DMS153 treated with DMSO at 0.1 percent for 48 hours (cell line): ENCODE data around the gene NOG.

ENCODE experiments used
- DNase-seq: peaks from one replicate; lab custom pipeline; 2025; ENCODE audit not compliant: unreplicated experiment; lab: John Stamatoyannopoulos, UW

NOG gene

DNA sequence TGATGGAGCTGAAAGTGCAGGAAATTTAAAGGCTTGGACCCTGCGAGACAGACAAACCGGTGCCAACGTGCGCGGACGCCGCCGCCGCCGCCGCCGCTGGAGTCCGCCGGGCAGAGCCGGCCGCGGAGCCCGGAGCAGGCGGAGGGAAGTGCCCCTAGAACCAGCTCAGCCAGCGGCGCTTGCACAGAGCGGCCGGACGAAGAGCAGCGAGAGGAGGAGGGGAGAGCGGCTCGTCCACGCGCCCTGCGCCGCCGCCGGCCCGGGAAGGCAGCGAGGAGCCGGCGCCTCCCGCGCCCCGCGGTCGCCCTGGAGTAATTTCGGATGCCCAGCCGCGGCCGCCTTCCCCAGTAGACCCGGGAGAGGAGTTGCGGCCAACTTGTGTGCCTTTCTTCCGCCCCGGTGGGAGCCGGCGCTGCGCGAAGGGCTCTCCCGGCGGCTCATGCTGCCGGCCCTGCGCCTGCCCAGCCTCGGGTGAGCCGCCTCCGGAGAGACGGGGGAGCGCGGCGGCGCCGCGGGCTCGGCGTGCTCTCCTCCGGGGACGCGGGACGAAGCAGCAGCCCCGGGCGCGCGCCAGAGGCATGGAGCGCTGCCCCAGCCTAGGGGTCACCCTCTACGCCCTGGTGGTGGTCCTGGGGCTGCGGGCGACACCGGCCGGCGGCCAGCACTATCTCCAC is at the start of gene NOG:
TSS of gene NOG (plus strand) at position 54 of the 674 bp plus-strand sequence. CDS start at position 579, 525 bp downstream.
- DNase-seq = no peak

DNA sequence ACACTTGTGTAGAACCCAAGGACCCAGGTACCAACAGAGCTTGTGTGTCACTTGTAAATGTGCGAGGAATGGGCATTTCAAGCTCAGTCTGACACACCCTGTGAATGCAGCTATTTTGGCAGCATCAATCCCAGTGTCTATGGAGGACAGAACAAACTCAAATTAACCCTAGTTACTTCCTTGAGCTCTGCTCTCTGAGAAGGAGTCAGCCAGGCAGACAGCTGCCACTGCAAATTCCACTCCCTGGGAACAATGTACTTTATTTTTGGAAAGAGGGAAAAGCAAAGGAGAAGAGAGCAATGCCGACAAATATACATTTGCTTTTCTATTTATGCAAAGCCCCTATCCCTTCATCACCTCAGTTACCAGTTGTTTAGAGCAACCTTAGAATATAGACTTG is 48.4 kb upstream of the NOG start:
- DNase-seq = no peak

DNA sequence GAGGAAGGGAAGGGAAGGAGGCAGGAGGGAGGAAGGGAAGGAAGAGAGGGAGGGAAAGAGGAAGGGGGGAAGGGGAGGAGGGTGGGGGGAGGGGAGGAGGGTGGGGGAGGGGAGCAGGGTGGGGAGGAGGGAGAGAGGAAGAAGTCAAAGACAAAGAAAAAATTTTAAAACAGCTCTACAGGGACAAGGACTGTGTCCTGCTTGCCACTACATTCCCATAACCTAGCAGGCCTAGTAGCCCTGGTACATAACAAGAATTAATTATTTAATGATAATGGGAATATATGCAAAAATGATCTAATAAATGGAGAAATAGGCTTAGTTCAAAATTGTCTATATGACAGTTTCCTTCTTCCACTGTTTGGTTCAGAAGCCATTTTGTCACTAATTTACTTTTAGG is 47.6 kb upstream of the NOG start:
- DNase-seq = no peak

DNA sequence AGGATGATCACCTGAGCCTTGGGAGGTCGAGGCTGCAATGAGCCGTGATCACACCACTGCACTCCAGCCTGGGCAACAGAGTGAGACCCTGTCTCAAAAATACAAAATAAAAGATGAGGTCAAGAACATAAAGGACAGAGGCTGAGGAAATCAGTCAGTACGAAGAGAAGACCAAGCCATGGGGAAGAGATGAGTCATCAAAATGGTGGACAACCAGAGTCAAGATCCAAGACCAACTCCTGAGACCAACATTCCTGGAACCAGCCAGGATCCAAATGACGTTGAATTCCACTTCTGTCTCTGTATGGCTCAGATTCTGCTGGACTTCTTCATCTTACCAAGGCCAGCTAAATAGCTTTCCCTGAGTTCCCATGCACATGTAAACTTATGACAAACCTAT is 44.8 kb upstream of the NOG start:
- DNase-seq = no peak

DNA sequence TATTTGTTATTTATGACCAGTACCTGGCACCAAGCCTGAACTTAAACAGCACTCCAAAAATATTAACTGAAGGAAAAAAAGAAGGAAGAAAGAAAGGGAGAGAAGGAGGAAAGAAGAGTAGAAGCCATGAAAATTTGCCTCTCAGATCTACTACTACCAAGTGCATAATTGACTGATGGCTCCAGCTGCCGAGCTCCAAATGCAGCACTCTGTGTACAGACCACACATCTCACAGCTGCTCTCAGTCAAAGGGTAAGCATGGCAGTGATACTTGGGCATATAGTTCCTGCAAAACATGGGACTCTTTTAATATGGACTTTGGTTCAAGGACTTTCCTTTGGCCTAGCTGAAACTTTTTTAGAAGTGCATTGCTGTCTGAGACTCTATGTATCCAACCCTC is 44.0 kb upstream of the NOG start:
- DNase-seq = no peak

DNA sequence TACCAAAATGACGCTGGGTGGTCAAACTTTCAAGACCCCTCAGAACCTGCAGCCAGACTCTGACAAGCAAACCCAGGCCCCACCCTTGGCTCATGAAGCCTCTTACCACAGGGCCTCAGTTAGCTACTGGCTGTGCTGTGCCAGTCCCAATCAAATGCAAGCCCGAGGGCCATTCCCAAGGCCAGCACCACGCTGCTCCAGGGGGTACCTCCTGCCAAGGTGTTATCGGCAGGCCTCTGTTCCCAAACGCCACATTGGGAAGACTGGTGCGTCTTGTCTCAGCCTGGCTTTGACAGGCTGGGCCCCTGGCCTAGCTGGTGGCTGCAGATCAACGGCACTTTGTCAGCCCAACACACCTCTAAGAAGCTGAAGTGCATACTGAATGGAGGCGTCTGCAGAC is 35.8 kb upstream of the NOG start:
- no peak for DNase-seq

DNA sequence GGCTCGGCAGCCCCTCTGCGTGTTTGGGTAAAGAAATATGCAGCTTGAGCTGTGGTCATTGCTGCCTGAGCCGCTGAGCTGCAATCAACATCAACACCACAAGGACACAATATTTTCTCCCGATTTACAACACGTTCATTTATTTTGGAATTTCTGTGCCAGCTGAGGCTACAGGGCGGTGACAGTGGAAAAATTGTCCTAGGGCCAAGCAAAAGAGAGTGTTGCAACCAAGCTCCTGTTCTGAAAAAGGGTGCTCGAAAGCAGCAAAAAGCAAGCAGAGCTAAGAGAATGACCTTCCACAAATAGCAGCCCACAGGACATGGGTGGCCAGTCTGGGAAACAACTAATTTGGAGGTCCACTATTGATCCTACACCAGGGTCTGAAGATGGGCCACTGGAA is 35.4 kb upstream of the NOG start:
- DNase-seq = no peak

DNA sequence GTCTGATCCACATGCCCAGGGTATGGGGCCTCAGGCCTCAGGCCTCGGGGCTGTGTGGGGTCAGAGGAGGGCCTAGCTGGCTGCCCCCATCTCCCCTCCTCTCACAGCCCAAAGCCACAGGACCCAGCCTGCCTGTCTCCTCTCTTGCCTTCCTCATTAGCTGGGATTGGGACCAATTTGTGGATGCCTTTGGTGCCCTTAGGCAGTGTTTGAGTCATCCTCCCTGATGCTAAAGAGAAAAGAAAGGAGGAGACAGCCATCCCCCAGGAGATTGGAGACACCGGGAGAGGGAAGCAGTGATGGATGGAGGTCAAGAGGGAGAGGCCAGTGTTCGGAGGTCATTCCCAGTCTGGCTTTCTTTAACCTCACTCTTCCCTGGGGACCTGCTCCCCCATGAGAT is 23.3 kb upstream of the NOG start:
- no peak for DNase-seq

DNA sequence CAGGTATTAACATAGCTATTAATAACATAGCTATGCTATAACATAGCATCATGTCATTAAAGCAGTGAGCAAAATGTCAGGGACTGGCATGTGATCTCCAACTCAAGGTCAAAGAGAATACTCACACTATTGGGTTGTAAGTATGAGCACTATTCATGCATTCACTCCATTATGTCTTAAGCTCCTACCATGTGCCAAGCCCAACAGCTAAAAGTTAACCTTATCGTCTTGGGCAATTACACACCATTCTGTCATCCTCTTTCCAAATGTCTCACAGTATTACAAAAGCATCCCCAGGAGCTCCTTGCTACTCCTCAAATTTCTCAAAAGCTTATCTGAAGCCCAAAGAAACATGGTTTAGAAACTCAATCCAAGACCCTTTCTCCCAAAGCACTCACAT is 22.0 kb upstream of the NOG start:
- no peak for DNase-seq

DNA sequence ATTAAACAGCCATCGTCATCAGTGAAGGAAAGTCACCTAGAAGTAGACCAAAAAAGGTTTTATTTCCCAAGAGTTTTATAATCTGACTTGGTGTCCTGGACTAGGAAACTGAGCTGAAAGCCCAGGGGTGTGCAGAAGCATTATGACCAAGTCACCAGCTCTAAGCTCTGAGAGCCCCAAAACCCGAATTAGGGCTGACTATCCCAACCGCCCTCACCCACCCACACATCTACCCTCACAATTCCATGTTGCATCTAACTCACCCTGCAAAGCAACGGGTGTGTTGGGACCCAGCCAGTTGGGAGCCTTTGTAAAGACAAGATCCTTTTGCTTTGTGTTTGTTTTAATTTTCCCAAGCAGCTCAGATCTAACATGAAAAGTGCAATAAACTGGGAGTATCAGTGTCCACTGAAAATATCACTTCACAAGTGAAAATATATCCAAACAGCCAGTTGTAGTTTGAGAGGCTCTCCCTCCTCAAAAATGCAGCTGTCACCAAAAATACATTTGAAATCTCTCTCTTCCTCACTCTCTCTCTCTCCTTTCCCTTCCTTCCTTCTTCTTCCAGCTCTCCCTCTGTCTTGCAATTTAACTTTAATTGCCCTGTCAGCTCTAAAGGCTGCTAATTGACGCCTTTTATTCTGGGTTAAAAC is 16.2 kb upstream of the NOG start:
- DNase-seq = no peak

DNA sequence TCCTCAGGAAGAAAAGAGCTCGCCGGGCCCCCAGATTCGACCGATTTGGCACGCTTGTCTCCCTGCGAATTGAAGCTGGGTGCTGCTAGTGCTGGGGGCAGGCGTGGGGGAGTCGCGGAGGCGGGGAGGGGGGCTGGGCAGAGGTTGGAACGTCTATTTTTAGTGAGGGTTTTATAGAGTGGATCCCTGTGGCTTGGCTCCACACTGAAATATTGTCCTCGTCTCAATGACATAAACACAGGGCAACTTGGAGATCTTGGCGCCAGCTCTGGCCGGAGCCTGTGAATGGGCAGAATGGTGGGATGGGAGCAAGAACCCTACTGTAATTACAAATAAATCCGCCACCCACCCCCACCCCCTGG is 15.7 kb upstream of the NOG start:
- no peak for DNase-seq

DNA sequence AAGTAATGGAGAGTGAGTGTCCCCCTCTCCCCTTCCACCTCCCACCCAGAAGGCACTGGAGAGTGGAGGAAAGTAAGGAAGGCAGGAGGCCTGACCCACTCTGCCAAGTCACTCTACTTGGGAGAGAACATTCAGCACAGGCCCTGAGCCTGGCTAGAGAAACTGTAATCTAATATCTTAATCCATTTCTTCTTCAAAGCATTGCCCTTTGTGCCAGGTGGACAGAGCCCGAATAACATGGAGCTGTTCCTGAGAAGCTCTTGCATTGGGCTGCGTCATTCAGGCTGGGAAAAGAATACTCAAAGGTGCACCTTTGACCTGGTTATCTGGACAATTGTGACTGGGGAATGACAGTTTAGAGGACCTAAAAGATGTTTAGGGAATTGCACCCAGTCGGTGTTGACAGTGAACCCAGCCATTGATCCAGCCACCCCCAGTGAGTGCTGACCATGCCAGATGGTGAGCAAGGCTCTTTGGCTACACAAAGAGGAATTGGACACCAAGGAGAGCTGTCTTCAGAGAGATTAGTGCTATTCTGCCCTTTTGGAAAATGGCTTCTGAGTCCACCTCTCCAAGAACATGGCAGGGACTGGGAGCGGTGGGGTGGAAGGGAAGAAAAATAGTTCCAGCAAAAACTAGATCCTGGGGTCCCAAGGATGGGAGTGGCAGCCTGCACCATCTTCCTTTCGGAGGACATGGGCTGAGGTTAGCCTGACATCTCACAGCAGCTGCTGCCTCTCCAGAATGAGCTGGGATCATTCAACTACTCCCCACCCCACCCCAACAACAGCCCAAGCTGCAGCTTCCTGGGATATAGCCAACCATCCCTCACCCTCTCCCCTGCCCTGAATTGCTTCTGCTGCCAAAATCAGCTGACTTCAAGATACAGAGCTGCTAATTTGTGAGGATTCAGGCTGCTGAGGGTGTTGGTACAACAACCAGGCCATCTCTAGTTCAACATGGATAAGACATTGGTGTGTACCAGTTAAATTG is 11.6 kb upstream of the NOG start:
- DNase-seq = no peak

DNA sequence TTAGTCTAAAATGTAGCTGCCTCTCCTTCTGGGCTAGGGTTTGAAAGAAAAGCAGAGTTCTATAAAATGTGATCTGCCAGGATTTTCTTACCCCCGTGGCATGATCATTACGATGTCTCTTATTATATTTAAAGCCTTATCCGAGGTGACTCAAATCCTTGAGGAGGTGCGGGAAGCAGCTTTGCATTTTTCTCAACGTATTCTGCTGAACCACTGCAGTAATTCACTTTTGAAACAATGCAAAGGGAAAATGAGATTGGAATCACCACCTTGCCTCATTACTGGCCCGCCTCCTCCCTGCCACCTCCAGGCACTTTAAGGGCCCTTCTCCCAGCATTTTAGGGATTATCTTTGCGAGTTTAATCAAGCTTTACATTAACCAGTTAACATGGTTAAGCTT is 9.7 kb upstream of the NOG start:
- DNase-seq = no peak

DNA sequence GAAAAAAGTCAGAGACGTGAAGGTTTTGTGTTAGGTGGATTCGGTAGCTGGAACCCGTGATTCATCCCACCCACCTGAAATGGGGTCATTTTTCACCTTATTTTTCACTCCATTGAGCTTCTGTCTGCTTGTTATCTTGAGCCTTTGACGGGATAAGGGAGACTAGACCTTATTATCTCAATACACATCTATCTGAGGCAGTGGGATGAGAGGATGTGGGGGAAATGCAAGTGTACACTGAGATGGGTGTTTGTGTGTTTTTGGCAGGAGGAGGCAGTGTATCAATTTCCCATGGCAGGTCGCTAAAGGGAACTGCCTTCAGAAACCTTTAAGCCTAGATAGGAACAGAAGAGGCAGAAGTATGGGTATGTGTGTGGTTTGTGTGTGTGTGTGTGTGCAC is 6.2 kb upstream of the NOG start:
- no peak for DNase-seq

DNA sequence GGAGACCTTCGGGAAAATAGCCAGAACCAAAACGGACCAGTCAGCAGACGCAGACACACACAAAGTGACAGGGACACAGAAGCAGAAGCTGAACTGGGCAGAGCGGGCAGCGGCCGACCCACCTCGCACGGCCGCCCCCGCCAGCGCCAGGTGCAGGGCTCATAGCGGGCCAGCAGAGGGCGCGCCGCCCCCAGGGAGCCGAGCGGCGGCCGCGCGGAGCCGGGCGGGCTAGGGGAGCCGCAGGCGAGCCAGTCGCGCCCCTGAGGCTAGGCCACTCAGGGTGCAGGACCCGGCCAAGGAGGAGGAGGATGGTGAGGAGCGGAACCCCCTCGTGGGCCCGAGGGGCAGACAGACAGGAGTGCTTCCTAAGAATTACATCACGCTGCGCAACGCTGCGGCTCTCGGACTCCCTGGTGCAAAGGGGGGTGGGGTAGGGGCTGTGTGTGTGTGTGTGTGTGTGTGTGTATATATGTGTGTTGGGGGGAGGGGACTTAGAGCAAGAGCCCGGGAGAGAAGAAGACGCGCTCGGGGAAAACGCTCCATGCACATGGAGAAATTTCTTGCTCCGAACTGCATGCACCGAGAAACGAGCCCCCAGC is 913 bp upstream of the NOG start:
- DNase-seq = peak; percentile 25

DNA sequence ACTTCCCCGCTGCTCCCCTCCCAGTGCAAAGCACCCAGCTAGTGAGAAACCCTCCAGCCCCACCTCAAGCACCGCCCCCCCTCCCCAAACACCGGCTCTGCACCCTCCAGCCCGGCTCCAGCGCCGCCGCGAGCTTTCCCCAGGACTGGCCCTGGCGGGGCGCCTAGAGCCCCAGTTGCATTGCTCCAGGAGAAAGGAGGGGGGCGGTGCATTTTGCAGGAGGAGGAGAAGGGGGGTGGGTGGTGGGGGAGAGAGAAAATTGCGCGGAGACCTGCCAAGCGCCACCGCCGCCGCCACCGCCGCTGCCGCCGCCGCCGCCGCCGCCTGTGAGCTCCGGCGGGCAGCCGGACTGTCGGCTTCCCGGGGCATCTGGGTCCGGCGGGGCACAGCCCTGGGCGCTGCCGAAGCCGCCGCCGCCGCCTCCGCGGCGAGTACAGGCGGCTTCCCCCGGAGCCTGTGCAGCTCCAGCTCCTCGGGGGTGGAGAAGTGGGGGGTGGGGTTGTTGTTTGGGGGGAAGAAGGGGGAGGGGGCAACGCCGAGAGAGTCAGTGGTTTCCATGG is 333 bp upstream of the NOG start:
- no peak for DNase-seq

DNA sequence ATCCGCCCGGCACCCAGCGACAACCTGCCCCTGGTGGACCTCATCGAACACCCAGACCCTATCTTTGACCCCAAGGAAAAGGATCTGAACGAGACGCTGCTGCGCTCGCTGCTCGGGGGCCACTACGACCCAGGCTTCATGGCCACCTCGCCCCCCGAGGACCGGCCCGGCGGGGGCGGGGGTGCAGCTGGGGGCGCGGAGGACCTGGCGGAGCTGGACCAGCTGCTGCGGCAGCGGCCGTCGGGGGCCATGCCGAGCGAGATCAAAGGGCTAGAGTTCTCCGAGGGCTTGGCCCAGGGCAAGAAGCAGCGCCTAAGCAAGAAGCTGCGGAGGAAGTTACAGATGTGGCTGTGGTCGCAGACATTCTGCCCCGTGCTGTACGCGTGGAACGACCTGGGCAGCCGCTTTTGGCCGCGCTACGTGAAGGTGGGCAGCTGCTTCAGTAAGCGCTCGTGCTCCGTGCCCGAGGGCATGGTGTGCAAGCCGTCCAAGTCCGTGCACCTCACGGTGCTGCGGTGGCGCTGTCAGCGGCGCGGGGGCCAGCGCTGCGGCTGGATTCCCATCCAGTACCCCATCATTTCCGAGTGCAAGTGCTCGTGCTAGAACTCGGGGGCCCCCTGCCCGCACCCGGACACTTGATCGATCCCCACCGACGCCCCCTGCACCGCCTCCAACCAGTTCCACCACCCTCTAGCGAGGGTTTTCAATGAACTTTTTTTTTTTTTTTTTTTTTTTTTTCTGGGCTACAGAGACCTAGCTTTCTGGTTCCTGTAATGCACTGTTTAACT is 1.0 kb downstream of the NOG start:
- DNase-seq = no peak

DNA sequence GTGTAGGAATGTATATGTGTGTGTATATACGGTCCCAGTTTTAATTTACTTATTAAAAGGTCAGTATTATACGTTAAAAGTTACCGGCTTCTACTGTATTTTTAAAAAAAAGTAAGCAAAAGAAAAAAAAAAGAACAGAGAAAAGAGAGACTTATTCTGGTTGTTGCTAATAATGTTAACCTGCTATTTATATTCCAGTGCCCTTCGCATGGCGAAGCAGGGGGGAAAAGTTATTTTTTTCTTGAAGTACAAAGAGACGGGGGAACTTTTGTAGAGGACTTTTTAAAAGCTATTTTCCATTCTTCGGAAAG is 1.6 kb downstream of the NOG start:
- no peak for DNase-seq

DNA sequence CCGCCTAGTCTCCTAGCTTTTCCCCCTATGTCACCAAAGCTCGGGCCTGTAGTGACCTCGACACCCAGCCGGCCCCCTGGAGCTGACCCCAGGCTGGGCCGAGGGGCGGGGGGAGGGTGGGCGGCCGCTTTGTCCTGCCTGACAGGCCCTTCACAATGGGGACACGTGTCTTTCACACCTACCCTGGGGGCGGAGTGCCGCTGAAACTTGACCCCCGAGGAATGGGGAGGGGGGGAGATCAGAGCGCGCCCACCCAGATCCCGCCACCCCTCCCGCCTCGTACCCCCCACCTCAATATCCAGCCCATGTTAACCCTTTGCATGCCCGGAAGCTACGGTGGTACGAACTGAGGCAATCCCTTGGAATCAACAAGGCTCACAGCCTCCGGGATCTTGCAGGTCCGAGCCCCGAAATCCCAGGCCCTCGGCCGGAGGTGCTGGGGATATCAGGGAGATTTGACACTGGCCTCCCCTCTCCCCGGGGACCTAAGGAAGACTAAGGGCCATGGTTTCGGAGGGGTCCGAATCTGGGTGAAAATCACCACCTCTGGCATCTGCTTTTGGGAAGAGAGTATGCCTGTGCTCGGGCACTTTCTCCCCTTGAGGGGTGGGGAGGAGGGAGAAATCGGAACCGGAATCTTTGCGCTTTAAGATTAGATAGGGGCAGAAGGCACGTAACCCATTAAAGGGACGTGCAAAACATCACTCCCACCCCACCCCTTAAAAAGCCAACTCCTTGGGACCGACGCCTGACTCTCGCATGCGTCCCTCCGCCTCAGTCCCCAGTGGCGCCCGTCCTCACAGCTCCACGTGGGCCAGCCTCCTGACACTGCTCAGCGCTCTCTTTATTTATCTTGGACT is 2.6 kb downstream of the NOG start:
- no peak for DNase-seq
